H1 (cell line): Measurements from ENCODE around the gene C15orf40. TPM values are rescaled to one million over a fixed set of nuclear protein-coding genes. Genes with fewer than 3 reads are reported as not detected.

Experiments used
- CHD2 ChIP-seq: IDR thresholded peaks from 2 replicates; pipeline ENCODE4 v1.6.1; 2012; ENCODE audit warnings: low read length, improper control_type of control experiment
- CTBP2 ChIP-seq: IDR thresholded peaks from 2 replicates; pipeline ENCODE4 v1.7.0; 2011; ENCODE audit warnings: borderline replicate concordance, mild to moderate bottlenecking, moderate library complexity, mixed read lengths, low read length; ENCODE audit not compliant: insufficient read depth, insufficient read length
- HDAC2 ChIP-seq, 2 experiments: fragments of 300-600 bp in 1 of 2; sonication (generic) in 1 of 2; IDR thresholded peaks; 2 replicates each; pipeline ENCODE4 v1.6.1; 2011 to 2012; ENCODE audit warnings: low read depth in 2 of 2, low read length in 2 of 2, mild to moderate bottlenecking in 2 of 2, moderate library complexity in 2 of 2, borderline replicate concordance in 1 of 2, inconsistent platforms in 1 of 2
- HDAC6 ChIP-seq: IDR thresholded peaks from one replicate; pipeline ENCODE4 v1.7.1; 2012; ENCODE audit warnings: low read depth, mild to moderate bottlenecking, inconsistent platforms, low read length, moderate library complexity
- RBBP5 ChIP-seq: IDR thresholded peaks from 2 replicates; pipeline ENCODE4 v1.7.1; 2012; ENCODE audit warnings: low read depth, mild to moderate bottlenecking, inconsistent platforms, low read length, moderate library complexity, borderline replicate concordance
- SIRT6 ChIP-seq: IDR thresholded peaks from one replicate; pipeline ENCODE4 v1.7.1; 2012; ENCODE audit warnings: low read length, inconsistent platforms
- TAF7 ChIP-seq: optimal IDR thresholded peaks from 2 replicates; pipeline ENCODE3; 2011; ENCODE audit warnings: low read depth, mild to moderate bottlenecking, inconsistent platforms, low read length, moderate library complexity, borderline replicate concordance
- TCF12 ChIP-seq: IDR thresholded peaks from 2 replicates; pipeline ENCODE4 v1.6.1; 2011; ENCODE audit warnings: low read depth, mild to moderate bottlenecking, low read length
- YY1 ChIP-seq: IDR thresholded peaks from 2 replicates; pipeline ENCODE4 v1.6.1; 2011; ENCODE audit warnings: low read depth, mild to moderate bottlenecking, low read length
- polyA plus RNA-seq, 7 experiments: library from polyadenylated mRNA; depleted of rRNA in 3 of 7; stranded (reverse) in 5 of 7; unstranded in 2 of 7; fragments of >200 nt in 5 of 7; fragments of 200-250 nt in 2 of 7; gene quantifications; 1 replicate in 5 of 7; 2 replicates in 1 of 7; 4 replicates in 1 of 7; pipeline versions ENCODE4 v1.2.1 to v1.2.3, GENCODE V29; 2011 to 2013; ENCODE audit warnings: missing spikeins in 2 of 7, mixed read lengths in 2 of 7
- total RNA-seq: library from RNA; stranded (reverse); fragmentation: NEBNext Ultra II Directional; extraction: Animal tissue kit (Norgen Biotek cat#: 25700); gene quantifications from 2 replicates; pipeline ENCODE4 v1.2.1, GENCODE V29; 2021
- TF ChIP-seq, protein P1 (sequence below): fragments of 300-600 bp; sonication (generic); IDR thresholded peaks from 2 replicates; pipeline ENCODE4 v1.7.1; 2012; ENCODE audit warnings: low read length, moderate library complexity, mild to moderate bottlenecking, inconsistent platforms; ENCODE audit not compliant: insufficient replicate concordance

Gene C15orf40
- total and polyA plus RNA-seq, 2 of the 8 experiments (the other 6 are each of a cell fraction or from before 2014, with no cell fraction given), result 10.7 TPM

- TF ChIP-seq RBBP5, result peak; percentile 75; the same call in 1 of the 2 replicates
- TF ChIP-seq, protein P1, sequence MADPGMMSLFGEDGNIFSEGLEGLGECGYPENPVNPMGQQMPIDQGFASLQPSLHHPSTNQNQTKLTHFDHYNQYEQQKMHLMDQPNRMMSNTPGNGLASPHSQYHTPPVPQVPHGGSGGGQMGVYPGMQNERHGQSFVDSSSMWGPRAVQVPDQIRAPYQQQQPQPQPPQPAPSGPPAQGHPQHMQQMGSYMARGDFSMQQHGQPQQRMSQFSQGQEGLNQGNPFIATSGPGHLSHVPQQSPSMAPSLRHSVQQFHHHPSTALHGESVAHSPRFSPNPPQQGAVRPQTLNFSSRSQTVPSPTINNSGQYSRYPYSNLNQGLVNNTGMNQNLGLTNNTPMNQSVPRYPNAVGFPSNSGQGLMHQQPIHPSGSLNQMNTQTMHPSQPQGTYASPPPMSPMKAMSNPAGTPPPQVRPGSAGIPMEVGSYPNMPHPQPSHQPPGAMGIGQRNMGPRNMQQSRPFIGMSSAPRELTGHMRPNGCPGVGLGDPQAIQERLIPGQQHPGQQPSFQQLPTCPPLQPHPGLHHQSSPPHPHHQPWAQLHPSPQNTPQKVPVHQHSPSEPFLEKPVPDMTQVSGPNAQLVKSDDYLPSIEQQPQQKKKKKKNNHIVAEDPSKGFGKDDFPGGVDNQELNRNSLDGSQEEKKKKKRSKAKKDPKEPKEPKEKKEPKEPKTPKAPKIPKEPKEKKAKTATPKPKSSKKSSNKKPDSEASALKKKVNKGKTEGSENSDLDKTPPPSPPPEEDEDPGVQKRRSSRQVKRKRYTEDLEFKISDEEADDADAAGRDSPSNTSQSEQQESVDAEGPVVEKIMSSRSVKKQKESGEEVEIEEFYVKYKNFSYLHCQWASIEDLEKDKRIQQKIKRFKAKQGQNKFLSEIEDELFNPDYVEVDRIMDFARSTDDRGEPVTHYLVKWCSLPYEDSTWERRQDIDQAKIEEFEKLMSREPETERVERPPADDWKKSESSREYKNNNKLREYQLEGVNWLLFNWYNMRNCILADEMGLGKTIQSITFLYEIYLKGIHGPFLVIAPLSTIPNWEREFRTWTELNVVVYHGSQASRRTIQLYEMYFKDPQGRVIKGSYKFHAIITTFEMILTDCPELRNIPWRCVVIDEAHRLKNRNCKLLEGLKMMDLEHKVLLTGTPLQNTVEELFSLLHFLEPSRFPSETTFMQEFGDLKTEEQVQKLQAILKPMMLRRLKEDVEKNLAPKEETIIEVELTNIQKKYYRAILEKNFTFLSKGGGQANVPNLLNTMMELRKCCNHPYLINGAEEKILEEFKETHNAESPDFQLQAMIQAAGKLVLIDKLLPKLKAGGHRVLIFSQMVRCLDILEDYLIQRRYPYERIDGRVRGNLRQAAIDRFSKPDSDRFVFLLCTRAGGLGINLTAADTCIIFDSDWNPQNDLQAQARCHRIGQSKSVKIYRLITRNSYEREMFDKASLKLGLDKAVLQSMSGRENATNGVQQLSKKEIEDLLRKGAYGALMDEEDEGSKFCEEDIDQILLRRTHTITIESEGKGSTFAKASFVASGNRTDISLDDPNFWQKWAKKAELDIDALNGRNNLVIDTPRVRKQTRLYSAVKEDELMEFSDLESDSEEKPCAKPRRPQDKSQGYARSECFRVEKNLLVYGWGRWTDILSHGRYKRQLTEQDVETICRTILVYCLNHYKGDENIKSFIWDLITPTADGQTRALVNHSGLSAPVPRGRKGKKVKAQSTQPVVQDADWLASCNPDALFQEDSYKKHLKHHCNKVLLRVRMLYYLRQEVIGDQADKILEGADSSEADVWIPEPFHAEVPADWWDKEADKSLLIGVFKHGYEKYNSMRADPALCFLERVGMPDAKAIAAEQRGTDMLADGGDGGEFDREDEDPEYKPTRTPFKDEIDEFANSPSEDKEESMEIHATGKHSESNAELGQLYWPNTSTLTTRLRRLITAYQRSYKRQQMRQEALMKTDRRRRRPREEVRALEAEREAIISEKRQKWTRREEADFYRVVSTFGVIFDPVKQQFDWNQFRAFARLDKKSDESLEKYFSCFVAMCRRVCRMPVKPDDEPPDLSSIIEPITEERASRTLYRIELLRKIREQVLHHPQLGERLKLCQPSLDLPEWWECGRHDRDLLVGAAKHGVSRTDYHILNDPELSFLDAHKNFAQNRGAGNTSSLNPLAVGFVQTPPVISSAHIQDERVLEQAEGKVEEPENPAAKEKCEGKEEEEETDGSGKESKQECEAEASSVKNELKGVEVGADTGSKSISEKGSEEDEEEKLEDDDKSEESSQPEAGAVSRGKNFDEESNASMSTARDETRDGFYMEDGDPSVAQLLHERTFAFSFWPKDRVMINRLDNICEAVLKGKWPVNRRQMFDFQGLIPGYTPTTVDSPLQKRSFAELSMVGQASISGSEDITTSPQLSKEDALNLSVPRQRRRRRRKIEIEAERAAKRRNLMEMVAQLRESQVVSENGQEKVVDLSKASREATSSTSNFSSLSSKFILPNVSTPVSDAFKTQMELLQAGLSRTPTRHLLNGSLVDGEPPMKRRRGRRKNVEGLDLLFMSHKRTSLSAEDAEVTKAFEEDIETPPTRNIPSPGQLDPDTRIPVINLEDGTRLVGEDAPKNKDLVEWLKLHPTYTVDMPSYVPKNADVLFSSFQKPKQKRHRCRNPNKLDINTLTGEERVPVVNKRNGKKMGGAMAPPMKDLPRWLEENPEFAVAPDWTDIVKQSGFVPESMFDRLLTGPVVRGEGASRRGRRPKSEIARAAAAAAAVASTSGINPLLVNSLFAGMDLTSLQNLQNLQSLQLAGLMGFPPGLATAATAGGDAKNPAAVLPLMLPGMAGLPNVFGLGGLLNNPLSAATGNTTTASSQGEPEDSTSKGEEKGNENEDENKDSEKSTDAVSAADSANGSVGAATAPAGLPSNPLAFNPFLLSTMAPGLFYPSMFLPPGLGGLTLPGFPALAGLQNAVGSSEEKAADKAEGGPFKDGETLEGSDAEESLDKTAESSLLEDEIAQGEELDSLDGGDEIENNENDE, result no peak
- TF ChIP-seq TCF12, result 0 out of 2 replicates have a peak, but pooled peaks have one; percentile 31
- TF ChIP-seq TAF7, result peak; percentile 63
- TF ChIP-seq CHD2, result no peak
- TF ChIP-seq HDAC2 (IDR thresholded peaks at IDR 0.05; ENCODE audit: borderline replicate concordance in 1 of 2, low read depth in 2 of 2, low read length in 2 of 2), result no peak
- no peak for TF ChIP-seq YY1
- no peak for TF ChIP-seq CTBP2
- no peak for TF ChIP-seq HDAC6
- TF ChIP-seq SIRT6, result no peak
Measured at GRCh38 chr15:83011271-83012075, at the start of gene C15orf40 (continued).
